K562 (cell line): ENCODE measurements around the gene KCNN4. TPM values are rescaled to one million over a fixed set of nuclear protein-coding genes. Genes with fewer than 3 reads are reported as not detected.

Source experiments
- FOXP1 ChIP-seq: sonication (generic); formaldehyde crosslinking; IDR thresholded peaks from 2 replicates; pipeline ENCODE4 v1.8.0; 2022; ENCODE audit warnings: mild to moderate bottlenecking, missing genetic modification reagents
- FUS ChIP-seq: fragments of 200-400 bp; formaldehyde crosslinking; optimal IDR thresholded peaks from 2 replicates; pipeline ENCODE3; 2017; ENCODE audit warnings: low read depth, low read length
- GABPA ChIP-seq: fragments of 200-800 bp; sonication (Bioruptor generic); conservative IDR thresholded peaks from 2 replicates; pipeline ENCODE4 v1.6.1; 2016; ENCODE audit warnings: low read depth, missing genetic modification characterization, missing compliant biosample characterization
- HEY1 ChIP-seq: fragments of 250-450 bp; sonication (Bioruptor Pico); IDR thresholded peaks from 2 replicates; pipeline ENCODE4 v1.5.0; 2020; ENCODE audit warnings: mild to moderate bottlenecking, moderate library complexity, borderline replicate concordance
- KDM1A ChIP-seq, 2 experiments: fragments of 450-650 bp; IDR thresholded peaks; 2 replicates each; pipeline ENCODE4 v1.6.1; 2016; ENCODE audit warnings: mild to moderate bottlenecking in 2 of 2
- MAFG ChIP-seq: fragments of 450-650 bp; conservative IDR thresholded peaks from 2 replicates; pipeline ENCODE4 v1.6.1; 2016; ENCODE audit warnings: missing genetic modification characterization, missing compliant biosample characterization
- MED1 ChIP-seq: sonication (generic); formaldehyde crosslinking; IDR thresholded peaks from 2 replicates; pipeline ENCODE4 v1.8.1; 2023; ENCODE audit warnings: missing genetic modification reagents, borderline replicate concordance
- MLX ChIP-seq, 2 experiments: fragments of 450-650 bp in 1 of 2; sonication (generic) in 1 of 2; formaldehyde crosslinking; conservative IDR thresholded peaks; 2 replicates each; pipeline versions ENCODE4 v1.4.0 to v1.8.1; 2020 to 2022; ENCODE audit warnings: mild to moderate bottlenecking in 1 of 2, missing genetic modification reagents in 1 of 2
- NBN ChIP-seq: fragments of 450-650 bp; IDR thresholded peaks from 2 replicates; pipeline ENCODE4 v1.6.1; 2016; ENCODE audit warnings: low read depth, mild to moderate bottlenecking
- NCOA2 ChIP-seq, 2 experiments: fragments of 450-650 bp; IDR thresholded peaks; 2 replicates each; pipeline ENCODE4 v1.6.1; 2018; ENCODE audit warnings: mild to moderate bottlenecking in 2 of 2, moderate library complexity in 1 of 2; ENCODE audit not compliant: partially characterized antibody in 2 of 2
- NCOR1 ChIP-seq: fragments of 450-650 bp; IDR thresholded peaks from 2 replicates; pipeline ENCODE4 v1.6.1; 2016; ENCODE audit warnings: mild to moderate bottlenecking, moderate library complexity
- NFXL1 ChIP-seq: fragments of 450-650 bp; formaldehyde crosslinking; IDR thresholded peaks from 2 replicates; pipeline ENCODE4 v1.4.0; 2021; ENCODE audit warnings: mild to moderate bottlenecking
- PTTG1 ChIP-seq: fragments of 450-650 bp; IDR thresholded peaks from 2 replicates; pipeline ENCODE4 v1.6.1; 2016; ENCODE audit warnings: low read depth, mild to moderate bottlenecking, missing genetic modification characterization, missing compliant biosample characterization
- RBM39 ChIP-seq: fragments of 200-400 bp; formaldehyde crosslinking; optimal IDR thresholded peaks from 2 replicates; pipeline ENCODE3; 2018; ENCODE audit warnings: low read depth, low read length
- SIN3B ChIP-seq: fragments of 450-650 bp; IDR thresholded peaks from 2 replicates; pipeline ENCODE4 v1.6.1; 2017; ENCODE audit warnings: low read depth, mild to moderate bottlenecking, moderate library complexity
- SMARCE1 ChIP-seq: fragments of 450-650 bp; IDR thresholded peaks from 2 replicates; pipeline ENCODE4 v1.7.1; 2016; ENCODE audit warnings: mild to moderate bottlenecking
- THRAP3 ChIP-seq: fragments of 450-650 bp; IDR thresholded peaks from 2 replicates; pipeline ENCODE4 v1.6.1; 2016; ENCODE audit warnings: mild to moderate bottlenecking, inconsistent platforms, borderline replicate concordance
- U2AF1 ChIP-seq: fragments of 200-400 bp; formaldehyde crosslinking; optimal IDR thresholded peaks from 2 replicates; pipeline ENCODE3; 2017; ENCODE audit warnings: mild to moderate bottlenecking, low read depth, low read length, moderate library complexity
- XRCC4 ChIP-seq: IDR thresholded peaks from one replicate; pipeline ENCODE4 v1.6.1; 2011; ENCODE audit not compliant: insufficient read depth, insufficient read length; ENCODE audit errors: extremely low read depth
- ZC3H4 ChIP-seq: sonication (generic); formaldehyde crosslinking; IDR thresholded peaks from 2 replicates; pipeline ENCODE4 v1.9.0; 2021; ENCODE audit warnings: missing genetic modification reagents, borderline replicate concordance
- ZNF263 ChIP-seq: sonication (generic); formaldehyde crosslinking; IDR thresholded peaks from 2 replicates; pipeline ENCODE4 v1.8.0; 2022; ENCODE audit warnings: mild to moderate bottlenecking, missing genetic modification reagents, borderline replicate concordance
- ZNF445 ChIP-seq: fragments of 250-450 bp; sonication (Bioruptor Pico); IDR thresholded peaks from 2 replicates; pipeline ENCODE4 v1.4.0; 2020; ENCODE audit warnings: low read depth, mild to moderate bottlenecking, moderate library complexity
- ZNF644 ChIP-seq: fragments of 200-800 bp; sonication (Bioruptor generic); IDR thresholded peaks from 2 replicates; pipeline ENCODE4 v1.6.1; 2016; ENCODE audit warnings: low read depth, missing genetic modification characterization, missing compliant biosample characterization
- polyA plus RNA-seq, 8 experiments: library from polyadenylated mRNA; depleted of rRNA in 4 of 8; stranded (reverse) in 5 of 8; unstranded in 3 of 8; fragments of >200 nt; fragmentation: Nextera tagmentation in 2 of 8; fragmentation: Illumina TruSeq in 1 of 8; extraction: Ambion mirVana in 2 of 8; extraction: Trizol in 1 of 8; gene quantifications; 2 replicates each; pipeline versions ENCODE4 v1.2.1 to v1.2.3, GENCODE V29; 2011 to 2014; ENCODE audit warnings: inconsistent platforms in 1 of 8, missing spikeins in 1 of 8
- total RNA-seq, 7 experiments: library from RNA; depleted of rRNA in 6 of 7; stranded (reverse); fragments of >200 nt in 6 of 7; fragmentation: Illumina TruSeq in 2 of 7; extraction: Trizol in 2 of 7; gene quantifications; 2 replicates each; pipeline versions ENCODE4 v1.2.1 to v1.2.3, GENCODE V29; 2011 to 2021; ENCODE audit warnings: low replicate concordance in 1 of 7
- TF ChIP-seq, protein P1 (sequence below): sonication (generic); formaldehyde crosslinking; IDR thresholded peaks from 2 replicates; pipeline ENCODE4 v1.8.1; 2022; ENCODE audit warnings: missing genetic modification reagents
- TF ChIP-seq, protein P2 (sequence below): fragments of 450-650 bp; formaldehyde crosslinking; IDR thresholded peaks from 2 replicates; pipeline ENCODE4 v1.4.0; 2022; ENCODE audit warnings: mild to moderate bottlenecking, moderate library complexity
- TF ChIP-seq, protein P3 (sequence below): fragments of 450-650 bp; IDR thresholded peaks from 2 replicates; pipeline ENCODE4 v1.6.1; 2016

Gene KCNN4
- total and polyA plus RNA-seq, 9 of the 15 experiments (the other 6 are each of a cell fraction or from before 2014, with no cell fraction given), result 0.53 to 37.7 (median 25.9) TPM

DNA sequence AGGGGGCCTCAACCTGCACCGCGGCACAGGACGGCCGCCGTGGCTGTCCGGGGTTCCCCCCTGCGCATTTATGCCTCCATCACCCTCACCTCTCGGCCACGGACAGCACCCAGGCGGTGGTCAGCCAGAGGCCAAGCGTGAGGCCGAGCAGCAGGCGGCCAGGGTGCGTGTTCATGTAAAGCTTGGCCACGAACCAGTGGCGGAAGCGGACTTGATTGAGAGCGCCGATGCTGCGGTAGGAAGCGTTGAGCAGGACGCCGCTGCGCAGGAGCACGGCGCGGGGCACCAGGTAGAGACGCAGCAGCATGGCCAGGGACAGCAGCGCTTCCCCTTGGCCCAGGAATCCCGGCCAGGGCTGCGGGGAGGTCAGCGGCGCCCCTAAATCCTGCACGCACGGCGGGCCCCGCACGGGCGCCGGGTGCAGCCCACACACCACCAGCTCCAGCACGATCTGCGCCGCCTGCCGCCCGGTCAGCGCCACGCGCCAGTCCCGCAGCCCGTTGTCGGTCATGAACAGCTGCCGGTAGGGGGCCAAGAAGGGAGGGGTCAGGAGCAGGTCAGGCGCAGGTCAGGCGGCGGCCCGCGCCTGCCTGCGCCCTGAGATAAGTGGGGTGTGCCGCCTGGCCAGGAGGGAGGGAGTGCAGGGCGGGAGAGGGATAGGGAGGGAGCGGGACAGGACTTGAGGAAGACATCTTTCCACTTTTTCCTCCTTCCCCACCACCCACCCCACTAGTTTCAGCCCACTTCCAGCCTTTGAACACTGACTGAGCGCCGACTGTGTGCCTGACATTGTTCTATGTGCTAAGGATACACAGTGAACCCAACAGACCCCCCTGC is 6.5 kb downstream of the KCNN4 start (continued):
- TF ChIP-seq XRCC4, result no peak
- TF ChIP-seq KDM1A (IDR thresholded peaks at IDR 0.05), result peak; percentile 95 to 96
- no peak for TF ChIP-seq MAFG
- peak; percentile 94 for TF ChIP-seq U2AF1
- TF ChIP-seq, protein P1, sequence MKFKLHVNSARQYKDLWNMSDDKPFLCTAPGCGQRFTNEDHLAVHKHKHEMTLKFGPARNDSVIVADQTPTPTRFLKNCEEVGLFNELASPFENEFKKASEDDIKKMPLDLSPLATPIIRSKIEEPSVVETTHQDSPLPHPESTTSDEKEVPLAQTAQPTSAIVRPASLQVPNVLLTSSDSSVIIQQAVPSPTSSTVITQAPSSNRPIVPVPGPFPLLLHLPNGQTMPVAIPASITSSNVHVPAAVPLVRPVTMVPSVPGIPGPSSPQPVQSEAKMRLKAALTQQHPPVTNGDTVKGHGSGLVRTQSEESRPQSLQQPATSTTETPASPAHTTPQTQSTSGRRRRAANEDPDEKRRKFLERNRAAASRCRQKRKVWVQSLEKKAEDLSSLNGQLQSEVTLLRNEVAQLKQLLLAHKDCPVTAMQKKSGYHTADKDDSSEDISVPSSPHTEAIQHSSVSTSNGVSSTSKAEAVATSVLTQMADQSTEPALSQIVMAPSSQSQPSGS (CRISPR knock-in tag), result no peak; the same call in 1 of the 2 replicates
- no peak for TF ChIP-seq PTTG1
- TF ChIP-seq, protein P2, sequence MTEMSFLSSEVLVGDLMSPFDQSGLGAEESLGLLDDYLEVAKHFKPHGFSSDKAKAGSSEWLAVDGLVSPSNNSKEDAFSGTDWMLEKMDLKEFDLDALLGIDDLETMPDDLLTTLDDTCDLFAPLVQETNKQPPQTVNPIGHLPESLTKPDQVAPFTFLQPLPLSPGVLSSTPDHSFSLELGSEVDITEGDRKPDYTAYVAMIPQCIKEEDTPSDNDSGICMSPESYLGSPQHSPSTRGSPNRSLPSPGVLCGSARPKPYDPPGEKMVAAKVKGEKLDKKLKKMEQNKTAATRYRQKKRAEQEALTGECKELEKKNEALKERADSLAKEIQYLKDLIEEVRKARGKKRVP (CRISPR knock-in tag), result no peak; the same call in 1 of the 2 replicates
- TF ChIP-seq, protein P3, sequence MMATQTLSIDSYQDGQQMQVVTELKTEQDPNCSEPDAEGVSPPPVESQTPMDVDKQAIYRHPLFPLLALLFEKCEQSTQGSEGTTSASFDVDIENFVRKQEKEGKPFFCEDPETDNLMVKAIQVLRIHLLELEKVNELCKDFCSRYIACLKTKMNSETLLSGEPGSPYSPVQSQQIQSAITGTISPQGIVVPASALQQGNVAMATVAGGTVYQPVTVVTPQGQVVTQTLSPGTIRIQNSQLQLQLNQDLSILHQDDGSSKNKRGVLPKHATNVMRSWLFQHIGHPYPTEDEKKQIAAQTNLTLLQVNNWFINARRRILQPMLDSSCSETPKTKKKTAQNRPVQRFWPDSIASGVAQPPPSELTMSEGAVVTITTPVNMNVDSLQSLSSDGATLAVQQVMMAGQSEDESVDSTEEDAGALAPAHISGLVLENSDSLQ, result peak; percentile 60; the same call in 1 of the 2 replicates
- no peak for TF ChIP-seq NFXL1 (CRISPR knock-in tag)
- peak; percentile 92 for TF ChIP-seq ZNF644 (tag)
- TF ChIP-seq ZNF263 (CRISPR knock-in tag), result peak; percentile 64; the same call in 1 of the 2 replicates
- no peak for TF ChIP-seq SIN3B
- TF ChIP-seq NBN, result peak; percentile 89
- TF ChIP-seq MLX (CRISPR knock-in tag; conservative IDR thresholded peaks at IDR 0.05), result no peak
- peak; percentile 84 for TF ChIP-seq FUS
- TF ChIP-seq ZC3H4 (CRISPR knock-in tag), result no peak
- no peak for TF ChIP-seq THRAP3
- no peak for TF ChIP-seq RBM39
- peak; percentile 98 for TF ChIP-seq FOXP1 (CRISPR knock-in tag)
- TF ChIP-seq NCOA2 (IDR thresholded peaks at IDR 0.05; ENCODE audit: partially characterized antibody in 2 of 2), result peak in 1 of 2 experiments; percentile 93
- no peak for TF ChIP-seq ZNF445 (CRISPR knock-in tag)
- TF ChIP-seq GABPA, result peak; percentile 36; the same call in 1 of the 2 replicates
- peak; percentile 100 for TF ChIP-seq NCOR1
- no peak for TF ChIP-seq MED1 (CRISPR knock-in tag)
- peak; percentile 96; the same call in 1 of the 2 replicates for TF ChIP-seq HEY1 (CRISPR knock-in tag)
- peak; percentile 91 for TF ChIP-seq SMARCE1
